SK-N-SH treated with all-trans-retinoic acid at 6 μM for 48 hours (cell line): ENCODE results near the gene HADH.

Experiments
- BACH2 ChIP-seq: fragments of 250-450 bp; sonication (Bioruptor Pico); IDR thresholded peaks from 2 replicates; pipeline ENCODE4 v1.9.0; 2021; ENCODE audit warnings: mild to moderate bottlenecking, borderline replicate concordance
- CREB5 ChIP-seq: fragments of 250-450 bp; sonication (Bioruptor Pico); IDR thresholded peaks from 2 replicates; pipeline ENCODE4 v1.5.1; 2020; ENCODE audit warnings: low read depth, mild to moderate bottlenecking, moderate library complexity
- CSRNP3 ChIP-seq: fragments of 250-450 bp; sonication (Bioruptor Pico); IDR thresholded peaks from 2 replicates; pipeline ENCODE4 v1.5.1; 2021; ENCODE audit warnings: mild to moderate bottlenecking, moderate library complexity
- POU6F1 ChIP-seq: fragments of 250-450 bp; sonication (Bioruptor Pico); IDR thresholded peaks from 2 replicates; pipeline ENCODE4 v1.8.0; 2021; ENCODE audit warnings: low read depth, mild to moderate bottlenecking, moderate library complexity, borderline replicate concordance
- PPARA ChIP-seq: fragments of 250-450 bp; sonication (Bioruptor Pico); IDR thresholded peaks from 2 replicates; pipeline ENCODE4 v1.5.0; 2020; ENCODE audit warnings: mild to moderate bottlenecking, borderline replicate concordance
- RARB ChIP-seq: fragments of 250-450 bp; sonication (Bioruptor Pico); IDR thresholded peaks from 2 replicates; pipeline ENCODE4 v1.8.0; 2021; ENCODE audit warnings: mild to moderate bottlenecking, moderate library complexity
- TCF4 ChIP-seq: fragments of 250-450 bp; sonication (Bioruptor Pico); IDR thresholded peaks from 2 replicates; pipeline ENCODE4 v1.8.0; 2021; ENCODE audit warnings: mild to moderate bottlenecking, moderate library complexity, borderline replicate concordance
- TOX ChIP-seq: fragments of 250-450 bp; sonication (Bioruptor Pico); IDR thresholded peaks from 2 replicates; pipeline ENCODE4 v1.8.0; 2021; ENCODE audit warnings: mild to moderate bottlenecking, moderate library complexity, borderline replicate concordance
- ZFP3 ChIP-seq: fragments of 250-450 bp; sonication (Bioruptor Pico); IDR thresholded peaks from 2 replicates; pipeline ENCODE4 v1.5.0; 2020; ENCODE audit warnings: mild to moderate bottlenecking, moderate library complexity
- ZFP30 ChIP-seq: fragments of 450-650 bp; formaldehyde crosslinking; IDR thresholded peaks from 2 replicates; pipeline ENCODE4 v1.5.0; 2022; ENCODE audit warnings: mild to moderate bottlenecking, moderate library complexity
- ZNF565 ChIP-seq: fragments of 450-650 bp; formaldehyde crosslinking; conservative IDR thresholded peaks from 2 replicates; pipeline ENCODE4 v1.5.0; 2020; ENCODE audit warnings: low read depth, mild to moderate bottlenecking, moderate library complexity
- ZNF70 ChIP-seq: fragments of 450-650 bp; formaldehyde crosslinking; IDR thresholded peaks from 2 replicates; pipeline ENCODE4 v1.5.0; 2020; ENCODE audit warnings: mild to moderate bottlenecking, moderate library complexity
- ZNF8 ChIP-seq: fragments of 450-650 bp; formaldehyde crosslinking; IDR thresholded peaks from 2 replicates; pipeline ENCODE4 v1.5.0; 2020; ENCODE audit warnings: mild to moderate bottlenecking, moderate library complexity
- TF ChIP-seq, protein P1 (sequence below): fragments of 250-450 bp; sonication (Bioruptor Pico); IDR thresholded peaks from 2 replicates; pipeline ENCODE4 v1.8.0; 2020; ENCODE audit warnings: mild to moderate bottlenecking, moderate library complexity, borderline replicate concordance

- no peak for TF ChIP-seq ZFP30 (CRISPR knock-in tag)
- TF ChIP-seq TOX: no peak
- TF ChIP-seq BACH2 (CRISPR knock-in tag): no peak
- no peak for TF ChIP-seq ZNF8 (CRISPR knock-in tag)
- TF ChIP-seq, protein P1, sequence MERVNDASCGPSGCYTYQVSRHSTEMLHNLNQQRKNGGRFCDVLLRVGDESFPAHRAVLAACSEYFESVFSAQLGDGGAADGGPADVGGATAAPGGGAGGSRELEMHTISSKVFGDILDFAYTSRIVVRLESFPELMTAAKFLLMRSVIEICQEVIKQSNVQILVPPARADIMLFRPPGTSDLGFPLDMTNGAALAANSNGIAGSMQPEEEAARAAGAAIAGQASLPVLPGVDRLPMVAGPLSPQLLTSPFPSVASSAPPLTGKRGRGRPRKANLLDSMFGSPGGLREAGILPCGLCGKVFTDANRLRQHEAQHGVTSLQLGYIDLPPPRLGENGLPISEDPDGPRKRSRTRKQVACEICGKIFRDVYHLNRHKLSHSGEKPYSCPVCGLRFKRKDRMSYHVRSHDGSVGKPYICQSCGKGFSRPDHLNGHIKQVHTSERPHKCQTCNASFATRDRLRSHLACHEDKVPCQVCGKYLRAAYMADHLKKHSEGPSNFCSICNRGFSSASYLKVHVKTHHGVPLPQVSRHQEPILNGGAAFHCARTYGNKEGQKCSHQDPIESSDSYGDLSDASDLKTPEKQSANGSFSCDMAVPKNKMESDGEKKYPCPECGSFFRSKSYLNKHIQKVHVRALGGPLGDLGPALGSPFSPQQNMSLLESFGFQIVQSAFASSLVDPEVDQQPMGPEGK (CRISPR knock-in tag): no peak
- no peak for TF ChIP-seq ZNF565 (CRISPR knock-in tag)
- TF ChIP-seq ZFP3 (CRISPR knock-in tag): no peak
- no peak for TF ChIP-seq CREB5 (CRISPR knock-in tag)
- no peak for TF ChIP-seq PPARA (CRISPR knock-in tag)
- no peak for TF ChIP-seq TCF4 (CRISPR knock-in tag)
- TF ChIP-seq POU6F1 (CRISPR knock-in tag): no peak
- no peak for TF ChIP-seq ZNF70 (CRISPR knock-in tag)
- TF ChIP-seq RARB (CRISPR knock-in tag): no peak
- TF ChIP-seq CSRNP3 (CRISPR knock-in tag): no peak
Measured at GRCh38 chr4:107950746-107951540, 38.7 kb upstream of the HADH start.
